Suprapubic skin (tissue), 4 donors: ENCODE data around the gene GDI2. TPM values are rescaled to one million over a fixed set of nuclear protein-coding genes. Genes with fewer than 3 reads are reported as not detected.

ENCODE experiments used
- DNase-seq, 2 donors: peaks; one replicate each; pipeline ENCODE4 v3.0.0-alpha.2; 2019; ENCODE audit warnings: low spot score in 2 of 2
- H3K27ac ChIP-seq: fragments of 200-600 bp; sonication (generic); one replicate; pipeline ENCODE4 v1.5.1; 2019
- H3K27me3 ChIP-seq: fragments of 200-600 bp; sonication (generic); one replicate; pipeline ENCODE4 v1.5.1; 2019
- H3K36me3 ChIP-seq: fragments of 200-600 bp; sonication (generic); one replicate; pipeline ENCODE4 v1.5.1; 2019
- H3K4me1 ChIP-seq: fragments of 200-600 bp; sonication (generic); one replicate; pipeline ENCODE4 v1.5.1; 2019
- H3K4me3 ChIP-seq: fragments of 200-600 bp; sonication (generic); one replicate; pipeline ENCODE4 v1.5.1; 2019; ENCODE audit warnings: mild to moderate bottlenecking
- H3K9me3 ChIP-seq: fragments of 200-600 bp; sonication (generic); one replicate; pipeline ENCODE4 v1.5.1; 2019
- EP300 ChIP-seq: sonication (generic); formaldehyde crosslinking; IDR thresholded peaks from one replicate; pipeline ENCODE4 v1.6.1; 2017; ENCODE audit warnings: antibody characterized with exemption
- POLR2A ChIP-seq, 2 donors: fragments of 450-650 bp; IDR thresholded peaks; one replicate each; pipeline ENCODE4 v1.6.1; 2017; ENCODE audit warnings: antibody characterized with exemption in 2 of 2, mild to moderate bottlenecking in 2 of 2, moderate library complexity in 2 of 2
- POLR2AphosphoS5 ChIP-seq, 3 donors: sonication (generic); formaldehyde crosslinking; IDR thresholded peaks; one replicate each; pipeline ENCODE4 v1.6.1; 2017; ENCODE audit warnings: antibody characterized with exemption in 3 of 3
- WGBS: methylation state at CpG from one replicate; pipeline ENCODE4 v1.1.5; 2018; 5-methylcytosine and 5-hydroxymethylcytosine counted together
- total RNA-seq, 4 donors: library from RNA; depleted of rRNA; stranded (reverse); fragments of >200 nt; gene quantifications; one replicate each; pipeline ENCODE4 v1.1.0, GENCODE V29; 2016
- TF ChIP-seq, protein P1 (sequence below), 2 donors: fragments of 200-600 bp in 1 of 2; fragments of 450-650 bp in 1 of 2; sonication (generic) in 1 of 2; IDR thresholded peaks; one replicate each; pipeline ENCODE4 v1.5.1; 2016 to 2019; ENCODE audit warnings: antibody characterized with exemption in 2 of 2, mild to moderate bottlenecking in 1 of 2, moderate library complexity in 1 of 2

Gene GDI2
- 100 to 1,000 TPM; 243 to 270 (median 256) TPM for total RNA-seq

DNA sequence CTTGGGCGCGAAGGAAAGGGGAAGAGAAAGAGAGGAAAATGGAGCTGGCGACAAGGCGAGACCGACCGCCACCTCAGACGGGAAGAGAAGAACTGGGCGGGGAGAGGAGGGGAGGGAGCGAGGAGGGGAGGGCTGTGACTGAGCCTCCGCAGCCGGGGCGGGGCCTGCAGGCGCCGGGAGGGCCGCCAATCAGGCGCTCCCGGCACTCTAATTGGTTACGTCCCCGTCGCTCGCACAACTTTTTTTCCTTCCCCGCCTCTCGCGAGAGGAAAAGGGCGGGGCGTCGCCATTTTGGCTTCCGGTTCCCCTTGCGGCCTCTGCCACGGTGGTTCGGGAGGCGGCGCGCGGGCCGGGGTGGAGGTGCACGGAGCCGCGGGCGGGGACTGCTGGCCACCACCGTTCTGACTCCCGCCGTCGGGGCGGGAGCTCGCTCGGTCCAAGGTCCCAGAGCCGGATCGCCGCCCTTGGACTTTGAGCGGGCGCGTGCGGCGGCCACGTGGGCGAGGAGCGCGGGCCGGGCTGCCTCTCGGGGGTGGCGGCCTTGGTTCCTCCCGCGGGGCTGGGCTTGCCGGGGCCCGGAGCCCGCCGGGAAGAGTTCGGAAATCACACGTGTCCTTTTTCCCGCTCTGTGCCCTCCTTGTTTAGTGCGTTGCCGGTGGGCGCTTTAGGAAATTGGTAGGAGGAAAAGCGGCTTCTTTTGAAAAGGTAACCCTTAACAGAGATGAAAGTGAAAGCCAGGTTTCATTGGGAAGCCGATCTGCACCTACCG is at the start of gene GDI2:
GDI2 (minus strand) TSS at position 94 of the 769 bp plus-strand sequence. CDS start 176 bp downstream, outside the sequence.
- WGBS, result under 1% methylated on average over 41 of the region's 77 CpGs
- peaks cover 45% of the 10 kb centered on the region for H3K4me1 ChIP-seq
- no peaks in the 10 kb centered on the region for H3K36me3 ChIP-seq
- peak within 1 kb of the TSS; percentile 100 for H3K4me3 ChIP-seq
- peak; percentile 97 for DNase-seq
- H3K9me3 ChIP-seq, result no peaks in the 10 kb centered on the region
- H3K27me3 ChIP-seq, result no peaks in the 10 kb centered on the region
- H3K27ac ChIP-seq, result peak within 1 kb of the TSS; percentile 100
- TF ChIP-seq POLR2A (IDR thresholded peaks at IDR 0.05) (peak; percentile 19 to 54), POLR2AphosphoS5 (IDR thresholded peaks at IDR 0.05) (peak; percentile 67 to 85 (median 79)), EP300 (no peak)
- TF ChIP-seq, protein P1, sequence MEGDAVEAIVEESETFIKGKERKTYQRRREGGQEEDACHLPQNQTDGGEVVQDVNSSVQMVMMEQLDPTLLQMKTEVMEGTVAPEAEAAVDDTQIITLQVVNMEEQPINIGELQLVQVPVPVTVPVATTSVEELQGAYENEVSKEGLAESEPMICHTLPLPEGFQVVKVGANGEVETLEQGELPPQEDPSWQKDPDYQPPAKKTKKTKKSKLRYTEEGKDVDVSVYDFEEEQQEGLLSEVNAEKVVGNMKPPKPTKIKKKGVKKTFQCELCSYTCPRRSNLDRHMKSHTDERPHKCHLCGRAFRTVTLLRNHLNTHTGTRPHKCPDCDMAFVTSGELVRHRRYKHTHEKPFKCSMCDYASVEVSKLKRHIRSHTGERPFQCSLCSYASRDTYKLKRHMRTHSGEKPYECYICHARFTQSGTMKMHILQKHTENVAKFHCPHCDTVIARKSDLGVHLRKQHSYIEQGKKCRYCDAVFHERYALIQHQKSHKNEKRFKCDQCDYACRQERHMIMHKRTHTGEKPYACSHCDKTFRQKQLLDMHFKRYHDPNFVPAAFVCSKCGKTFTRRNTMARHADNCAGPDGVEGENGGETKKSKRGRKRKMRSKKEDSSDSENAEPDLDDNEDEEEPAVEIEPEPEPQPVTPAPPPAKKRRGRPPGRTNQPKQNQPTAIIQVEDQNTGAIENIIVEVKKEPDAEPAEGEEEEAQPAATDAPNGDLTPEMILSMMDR (IDR thresholded peaks at IDR 0.05), result no peak

DNA sequence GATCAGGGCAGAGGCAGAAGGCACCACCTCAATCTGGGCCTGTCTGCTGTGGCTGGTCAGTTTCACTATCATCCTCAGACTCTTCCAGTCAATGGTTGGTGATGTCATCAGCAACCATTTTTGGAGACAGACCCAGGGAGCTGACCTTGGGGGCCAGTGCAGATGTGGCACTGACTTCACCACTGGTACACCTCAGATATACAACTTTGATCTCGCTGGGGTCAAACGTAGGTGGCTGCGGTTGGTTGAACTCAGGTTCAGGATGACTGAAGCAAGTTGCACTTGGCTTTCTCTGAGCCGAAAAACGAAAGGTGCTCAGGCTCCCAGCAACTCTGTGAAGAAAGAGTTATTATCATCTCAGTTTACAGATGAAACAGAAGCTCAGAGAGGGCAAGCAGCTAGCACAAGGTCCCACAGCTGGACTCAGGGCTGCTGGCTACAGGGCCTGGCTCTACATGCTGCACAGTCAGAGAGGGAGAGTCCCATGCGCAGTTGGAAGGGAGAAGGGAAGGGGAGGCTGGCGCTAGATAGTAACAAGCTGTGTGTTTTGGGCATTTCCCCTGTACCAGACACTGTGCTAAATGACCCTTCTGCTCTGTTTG is 49.2 kb upstream of the GDI2 start:
- H3K9me3 ChIP-seq, result no peaks in the 10 kb centered on the region
- H3K4me1 ChIP-seq, result no peaks in the 10 kb centered on the region
- H3K36me3 ChIP-seq, result no peaks in the 10 kb centered on the region
- 95% methylated on average over 7 of the region's 7 CpGs for WGBS
- no peak for DNase-seq
- no peak overlapping the region for H3K27ac ChIP-seq
- H3K27me3 ChIP-seq, result no peaks in the 10 kb centered on the region
- H3K4me3 ChIP-seq, result no peak overlapping the region
- TF ChIP-seq POLR2AphosphoS5 (IDR thresholded peaks at IDR 0.05), result no peak
- TF ChIP-seq POLR2A (IDR thresholded peaks at IDR 0.05), result no peak
- no peak for TF ChIP-seq EP300
- TF ChIP-seq, protein P1 (IDR thresholded peaks at IDR 0.05), result no peak

GRCh38 chr10:5860066-5860465 is 46.8 kb upstream of the GDI2 start:
- TF ChIP-seq POLR2A (IDR thresholded peaks at IDR 0.05), result no peak
- TF ChIP-seq, protein P1 (IDR thresholded peaks at IDR 0.05), result no peak
- TF ChIP-seq EP300, result no peak
- TF ChIP-seq POLR2AphosphoS5 (IDR thresholded peaks at IDR 0.05), result no peak
- Histone ChIP-seq H3K36me3 (no peaks in the 10 kb centered on the region), H3K9me3 (no peaks in the 10 kb centered on the region), H3K27me3 (no peaks in the 10 kb centered on the region), H3K4me3 (no peak overlapping the region), H3K27ac (no peak overlapping the region), H3K4me1 (no peaks in the 10 kb centered on the region)
- DNase-seq, result no peak
- 81% methylated on average over 7 of the region's 7 CpGs for WGBS

- WGBS, result 86% methylated on average over 5 of the region's 5 CpGs
- H3K27ac ChIP-seq, result no peak overlapping the region
- TF ChIP-seq EP300 (no peak), POLR2A (IDR thresholded peaks at IDR 0.05) (no peak), POLR2AphosphoS5 (IDR thresholded peaks at IDR 0.05) (no peak)
- TF ChIP-seq, protein P1 (IDR thresholded peaks at IDR 0.05), result no peak
- H3K27me3 ChIP-seq, result no peaks in the 10 kb centered on the region
- no peak for DNase-seq
- no peaks in the 10 kb centered on the region for H3K36me3 ChIP-seq
- no peak overlapping the region for H3K4me3 ChIP-seq
- H3K4me1 ChIP-seq, result no peaks in the 10 kb centered on the region
- no peaks in the 10 kb centered on the region for H3K9me3 ChIP-seq
Measured at GRCh38 chr10:5858811-5859210, 45.6 kb upstream of the GDI2 start.

GRCh38 chr10:5856701-5857004 is 43.4 kb upstream of the GDI2 start:
- H3K27ac ChIP-seq, result no peak overlapping the region
- no peaks in the 10 kb centered on the region for H3K9me3 ChIP-seq
- no peaks in the 10 kb centered on the region for H3K4me1 ChIP-seq
- no peaks in the 10 kb centered on the region for H3K27me3 ChIP-seq
- H3K36me3 ChIP-seq, result no peaks in the 10 kb centered on the region
- DNase-seq, result no peak
- no peak overlapping the region for H3K4me3 ChIP-seq
- 80% methylated on average over 7 of the region's 7 CpGs for WGBS
- no peak for TF ChIP-seq EP300
- TF ChIP-seq, protein P1 (IDR thresholded peaks at IDR 0.05), result no peak
- TF ChIP-seq POLR2AphosphoS5 (IDR thresholded peaks at IDR 0.05), result no peak
- no peak for TF ChIP-seq POLR2A (IDR thresholded peaks at IDR 0.05)
